ENCODE results near the gene NRG4.
"Not testable (repeated sequence)": the region's sequence is repeated elsewhere in the genome, so short reads cannot be mapped to it uniquely, and the experiment has no call there.

NRG4 gene

GRCh38 chr15:76011627-76012551, at the start of gene NRG4:
Gene NRG4, minus strand, starts transcription at chr15:76012424. Its CDS starts 1,194 bp downstream, at chr15:76011230.
- no peak for ATAC-seq

GRCh38 chr15:76061700-76062099, 49.5 kb upstream of the NRG4 start:
- ATAC-seq, result no peak

- ATAC-seq, result peak; percentile 17 to 48
These were observed 48.1 kb upstream of the NRG4 start for GRCh38 chr15:76060118-76060989.

- no peak for ATAC-seq
These were observed 47.3 kb upstream of the NRG4 start, which contains the start of gene TMEM266 for GRCh38 chr15:76059320-76060117. Gene TMEM266, plus strand, starts transcription at chr15:76059985. Its CDS starts 74,279 bp downstream, at chr15:76134264.

GRCh38 chr15:76058714-76059319, 46.6 kb upstream of the NRG4 start:
- ATAC-seq, result peak in 1 of 2 donors; percentile 10

GRCh38 chr15:76057332-76058000, 45.2 kb upstream of the NRG4 start:
- ATAC-seq, result peak in 1 of 2 donors; percentile 18

- ATAC-seq, result peak; percentile 46 to 64
These were observed 44.7 kb upstream of the NRG4 start for GRCh38 chr15:76056931-76057330.

- not testable (repeated sequence) for ATAC-seq
These were observed 42.0 kb upstream of the NRG4 start for GRCh38 chr15:76054201-76054600.

- no peak for ATAC-seq
These were observed 26.3 kb upstream of the NRG4 start for GRCh38 chr15:76038512-76038911.

- ATAC-seq, result no peak
These were observed 23.4 kb upstream of the NRG4 start for GRCh38 chr15:76035593-76035992.

- no peak for ATAC-seq
These were observed 21.9 kb upstream of the NRG4 start for GRCh38 chr15:76034111-76034510.

GRCh38 chr15:76033438-76033837, 21.2 kb upstream of the NRG4 start:
- ATAC-seq, result no peak

GRCh38 chr15:76032046-76032445, 19.8 kb upstream of the NRG4 start:
- ATAC-seq, result no peak

- ATAC-seq, result no peak
These were observed 12.0 kb upstream of the NRG4 start for GRCh38 chr15:76024021-76024768.

- not testable (repeated sequence) for ATAC-seq
These were observed 1.2 kb upstream of the NRG4 start for GRCh38 chr15:76013470-76013869.

GRCh38 chr15:76010613-76011012, 1.6 kb downstream of the NRG4 start:
- no peak for ATAC-seq

GRCh38 chr15:76006136-76006778, 6.0 kb downstream of the NRG4 start:
- ATAC-seq, result no peak

GRCh38 chr15:76003364-76003763, 8.9 kb downstream of the NRG4 start:
- ATAC-seq, result no peak

- ATAC-seq, result no peak
These were observed 16.6 kb downstream of the NRG4 start for GRCh38 chr15:75995611-75996010.

- ATAC-seq, result no peak
These were observed 18.0 kb downstream of the NRG4 start for GRCh38 chr15:75994220-75994619.

All from activated CD4-positive, CD25-positive, alpha-beta regulatory T cell treated with anti-CD3 and anti-CD28 coated beads, Interleukin-2, amount 50 U/mL, for 24 hours (primary cell).